Ramos (cell line): ENCODE measurements around the gene DELE1.

Experiments used
- in situ Hi-C: fragments of 300-500 bp; cut with MboI; formaldehyde crosslinking; loops from one replicate; pipeline ENCODE4 v1.14.3; 2022; ENCODE audit warnings: low sequenced_read_pairs; ENCODE audit not compliant: unreplicated experiment

The DELE1 gene, protein sequence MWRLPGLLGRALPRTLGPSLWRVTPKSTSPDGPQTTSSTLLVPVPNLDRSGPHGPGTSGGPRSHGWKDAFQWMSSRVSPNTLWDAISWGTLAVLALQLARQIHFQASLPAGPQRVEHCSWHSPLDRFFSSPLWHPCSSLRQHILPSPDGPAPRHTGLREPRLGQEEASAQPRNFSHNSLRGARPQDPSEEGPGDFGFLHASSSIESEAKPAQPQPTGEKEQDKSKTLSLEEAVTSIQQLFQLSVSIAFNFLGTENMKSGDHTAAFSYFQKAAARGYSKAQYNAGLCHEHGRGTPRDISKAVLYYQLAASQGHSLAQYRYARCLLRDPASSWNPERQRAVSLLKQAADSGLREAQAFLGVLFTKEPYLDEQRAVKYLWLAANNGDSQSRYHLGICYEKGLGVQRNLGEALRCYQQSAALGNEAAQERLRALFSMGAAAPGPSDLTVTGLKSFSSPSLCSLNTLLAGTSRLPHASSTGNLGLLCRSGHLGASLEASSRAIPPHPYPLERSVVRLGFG

GRCh38 chr5:141923448-141924313 lies at the start of gene DELE1:
DELE1 (plus strand) TSS chr5:141923871; CDS start chr5:141923942, 71 bp downstream.
- in situ Hi-C loops, result no loop called here

DNA sequence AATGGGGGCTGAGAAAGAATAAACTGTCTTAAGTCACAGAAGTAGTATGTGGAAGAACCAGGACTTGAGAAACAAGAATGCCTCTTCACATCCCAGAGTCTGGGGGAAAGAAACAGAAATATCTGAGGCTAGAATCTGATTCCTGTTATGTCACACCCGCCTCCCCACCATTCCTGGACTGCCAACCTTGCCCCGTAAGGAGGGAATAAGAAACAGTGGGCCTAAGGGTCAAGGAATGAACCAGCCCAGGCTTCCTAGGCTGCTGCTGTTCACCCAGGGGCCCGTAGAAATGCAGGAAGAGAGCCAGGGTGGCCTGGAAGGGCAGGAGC lies 49.8 kb upstream of the DELE1 start:
- in situ Hi-C loops, result no loop called here

- in situ Hi-C loops, result no loop called here
Observed at GRCh38 chr5:141874262-141874964, 49.3 kb upstream of the DELE1 start.

DNA sequence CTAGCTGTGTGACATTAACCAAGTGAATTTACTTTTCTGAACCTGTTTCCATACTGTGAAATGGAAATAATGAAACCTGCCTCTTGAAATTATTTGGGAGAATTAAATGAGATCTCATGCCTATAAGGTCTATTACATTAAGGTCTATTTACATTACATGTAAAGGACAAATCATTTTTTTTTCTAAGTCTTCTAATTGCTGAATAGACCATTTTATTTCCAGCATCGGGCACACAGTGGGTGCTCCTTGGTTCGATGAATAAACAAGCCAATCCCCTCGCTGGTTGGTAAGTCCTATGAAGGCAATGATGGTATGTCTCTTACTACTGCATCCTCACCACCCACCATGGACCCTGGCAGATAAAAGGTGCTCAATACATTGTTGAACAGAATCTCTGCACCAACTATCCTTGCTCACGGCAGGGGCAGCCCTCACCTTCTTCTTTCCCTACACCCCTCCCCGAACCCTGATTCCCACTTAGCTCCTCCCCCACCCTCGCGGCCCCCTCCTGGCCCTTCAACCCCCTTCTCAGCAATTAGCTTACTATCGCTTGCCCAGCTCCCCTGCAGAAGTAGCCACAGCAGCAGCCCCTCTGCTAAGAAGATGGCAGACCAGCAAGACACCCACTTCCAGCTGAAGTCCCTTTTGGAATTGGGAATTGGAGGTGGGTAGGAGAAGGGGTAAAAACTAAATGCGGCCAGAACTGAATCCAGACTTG lies 48.5 kb upstream of the DELE1 start:
- in situ Hi-C loops, result no loop called here

DNA sequence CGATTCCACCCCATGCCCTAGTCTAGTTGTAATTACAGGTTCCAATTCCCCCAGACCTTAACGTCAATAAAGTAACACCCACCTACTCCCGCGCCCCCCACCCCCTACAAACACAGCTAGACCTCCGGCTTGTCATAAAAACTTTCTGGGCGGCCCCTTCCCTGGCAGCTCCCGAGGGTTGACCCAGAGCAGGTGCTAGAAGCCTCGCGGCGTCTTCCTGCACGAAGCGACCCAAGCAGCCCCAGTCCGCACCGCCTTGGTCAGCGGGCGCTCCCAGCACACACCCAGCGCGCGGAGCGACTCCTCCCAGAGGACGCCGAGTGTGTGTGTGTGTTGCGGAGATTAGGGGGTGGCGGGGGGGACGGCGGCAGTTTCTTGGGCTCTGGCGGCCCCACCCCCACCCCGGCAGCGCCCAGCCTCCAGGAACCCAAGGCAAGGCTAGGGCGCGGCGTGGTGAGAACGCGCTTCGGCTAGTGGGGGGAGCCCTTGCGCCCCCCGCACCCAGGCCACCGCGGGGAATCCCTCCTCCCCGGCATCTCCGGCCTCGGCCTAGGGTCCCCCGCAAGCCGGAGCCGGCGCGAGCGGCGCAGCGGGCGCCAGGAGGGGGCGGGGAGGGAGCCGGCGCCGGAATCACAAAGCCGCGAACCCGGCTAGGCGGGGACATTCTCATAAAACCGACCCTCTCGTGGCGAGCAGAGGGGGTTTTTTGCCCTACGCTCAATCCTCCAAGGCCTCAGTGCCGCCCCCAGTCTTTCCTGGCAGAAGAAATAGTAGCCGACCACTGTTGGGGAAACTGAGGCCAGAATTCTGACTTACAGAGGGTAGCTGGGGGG lies 47.7 kb upstream of the DELE1 start:
- in situ Hi-C loops, result no loop called here

DNA sequence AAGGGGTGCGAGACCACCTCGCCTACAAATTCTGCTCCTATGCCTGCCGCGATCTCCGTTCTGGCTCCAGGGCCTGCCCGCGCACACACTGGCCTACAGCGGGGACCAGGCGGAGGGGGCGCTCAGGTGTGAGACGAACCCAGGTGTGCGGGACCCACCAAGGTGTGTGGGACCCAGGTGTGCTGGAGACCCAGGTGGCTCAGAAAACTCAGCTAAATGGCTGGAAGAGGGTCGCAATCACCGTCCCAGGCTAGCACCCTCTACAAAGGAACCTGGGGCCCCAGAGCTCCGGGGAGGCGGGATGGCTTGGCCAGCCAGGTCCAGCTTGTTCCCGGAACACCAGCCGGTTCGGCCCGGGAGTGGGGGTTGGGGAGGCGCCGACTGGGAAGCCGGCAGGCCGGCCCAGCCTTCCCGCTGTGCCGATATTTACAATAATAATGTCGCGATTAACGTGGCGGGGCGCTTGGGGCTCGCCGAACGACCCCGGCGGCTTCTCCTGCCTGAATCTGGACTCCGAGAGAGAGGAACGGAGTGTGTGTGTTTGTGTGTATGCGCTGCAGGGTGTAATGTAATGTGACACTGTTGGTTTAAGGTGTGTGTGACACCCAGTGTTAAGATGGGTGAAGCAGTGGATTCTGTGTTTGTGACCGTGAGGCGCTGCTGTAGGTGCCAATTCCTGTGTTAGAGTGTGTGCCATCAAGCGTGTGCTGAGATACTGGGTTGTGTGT lies 46.9 kb upstream of the DELE1 start:
- in situ Hi-C loops, result no loop called here

- in situ Hi-C loops, result no loop called here
Observed at GRCh38 chr5:141877356-141878185, 46.1 kb upstream of the DELE1 start.

DNA sequence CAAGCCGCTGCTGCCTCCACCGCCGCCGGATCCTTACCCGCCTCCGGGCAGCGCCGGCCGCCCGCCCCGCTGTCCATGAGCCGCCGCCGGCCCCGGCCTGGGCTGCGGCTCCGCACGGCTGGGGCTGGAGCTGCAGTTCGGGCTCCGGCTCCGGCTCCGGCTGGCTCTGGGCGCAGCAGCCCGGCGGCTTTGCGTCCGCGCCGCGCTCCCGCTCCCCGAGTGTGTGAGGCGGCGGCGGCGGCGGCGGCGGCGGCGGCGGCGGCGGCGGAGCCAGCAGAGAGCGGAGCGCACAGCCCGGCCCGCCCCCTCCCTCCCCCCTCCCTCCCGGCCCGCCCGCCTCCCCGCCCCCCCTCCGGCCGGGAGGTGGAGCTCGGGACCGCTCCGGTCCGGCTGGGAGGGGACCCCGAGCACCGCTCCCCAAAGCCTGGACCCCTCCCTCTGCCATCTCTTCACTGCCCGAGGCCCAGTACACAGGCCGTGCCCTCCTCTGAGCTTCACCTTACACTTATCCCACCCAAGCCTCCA lies 45.4 kb upstream of the DELE1 start, which contains the start of gene PCDH1:
PCDH1 (minus strand) TSS at position 225 of the 525 bp plus-strand sequence; CDS start at position 77, 148 bp downstream.
- in situ Hi-C loops, result no loop called here

GRCh38 chr5:141878711-141879425 lies 44.8 kb upstream of the DELE1 start:
- in situ Hi-C loops, result no loop called here

DNA sequence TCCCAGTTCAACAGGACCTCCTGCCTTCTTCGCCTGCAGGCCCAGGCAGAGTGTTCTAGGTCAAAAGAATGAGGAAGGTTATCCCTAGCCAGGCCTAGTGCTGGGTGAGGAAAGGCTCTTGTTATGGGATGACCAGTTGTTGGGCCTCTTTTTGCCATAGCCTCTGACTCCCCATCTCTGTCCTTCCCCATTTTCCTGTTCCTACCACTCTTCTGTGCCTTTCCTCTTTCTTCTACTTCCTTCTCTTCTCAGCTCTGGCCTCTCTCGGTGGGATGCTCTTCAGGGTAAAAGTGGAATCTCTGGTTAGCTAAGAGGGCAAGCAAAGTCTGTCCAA lies 44.3 kb upstream of the DELE1 start:
- in situ Hi-C loops, result no loop called here

DNA sequence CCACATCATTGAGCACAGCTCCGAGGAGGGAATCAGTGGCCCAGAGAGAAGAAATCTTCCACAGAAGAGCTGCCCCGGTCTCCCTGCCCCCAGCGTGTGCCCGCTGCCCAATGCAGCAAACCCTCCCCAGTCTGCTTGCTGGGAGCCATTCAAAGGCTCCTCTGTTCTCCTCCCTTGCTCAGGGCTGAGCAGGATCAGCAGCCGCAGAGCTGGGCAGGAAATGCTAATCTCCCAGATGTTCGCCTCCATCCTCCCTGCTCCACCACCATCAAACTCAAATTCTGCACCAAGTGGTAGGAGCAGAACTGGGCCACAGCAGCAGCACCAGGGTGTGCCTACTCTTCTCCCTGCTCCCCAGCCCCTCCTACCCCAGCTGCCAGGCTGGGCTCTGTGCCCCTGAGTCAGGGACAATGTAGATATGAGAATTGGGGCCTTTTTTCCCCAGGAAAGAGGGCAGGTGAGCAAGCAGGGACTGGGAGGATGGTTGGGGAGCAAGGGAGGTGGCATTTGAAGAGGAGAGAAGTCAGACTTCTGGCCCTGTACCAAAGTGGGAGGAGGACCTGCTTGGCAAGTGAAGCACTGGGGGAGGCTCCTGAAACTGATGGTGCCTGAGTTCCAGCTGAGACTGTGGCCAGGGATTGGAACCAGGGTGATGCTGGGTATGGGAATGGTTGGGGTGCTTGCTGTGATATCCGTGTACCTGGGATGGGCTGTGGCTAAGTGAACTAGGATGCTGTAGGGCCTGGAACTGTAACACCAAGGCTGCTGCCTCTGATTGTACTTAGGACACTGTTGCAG lies 43.5 kb upstream of the DELE1 start:
- in situ Hi-C loops, result loop anchor here (5.0 kb wide), 1 partner anchor 188 kb away; no protein-coding TSS in a partner anchor

DNA sequence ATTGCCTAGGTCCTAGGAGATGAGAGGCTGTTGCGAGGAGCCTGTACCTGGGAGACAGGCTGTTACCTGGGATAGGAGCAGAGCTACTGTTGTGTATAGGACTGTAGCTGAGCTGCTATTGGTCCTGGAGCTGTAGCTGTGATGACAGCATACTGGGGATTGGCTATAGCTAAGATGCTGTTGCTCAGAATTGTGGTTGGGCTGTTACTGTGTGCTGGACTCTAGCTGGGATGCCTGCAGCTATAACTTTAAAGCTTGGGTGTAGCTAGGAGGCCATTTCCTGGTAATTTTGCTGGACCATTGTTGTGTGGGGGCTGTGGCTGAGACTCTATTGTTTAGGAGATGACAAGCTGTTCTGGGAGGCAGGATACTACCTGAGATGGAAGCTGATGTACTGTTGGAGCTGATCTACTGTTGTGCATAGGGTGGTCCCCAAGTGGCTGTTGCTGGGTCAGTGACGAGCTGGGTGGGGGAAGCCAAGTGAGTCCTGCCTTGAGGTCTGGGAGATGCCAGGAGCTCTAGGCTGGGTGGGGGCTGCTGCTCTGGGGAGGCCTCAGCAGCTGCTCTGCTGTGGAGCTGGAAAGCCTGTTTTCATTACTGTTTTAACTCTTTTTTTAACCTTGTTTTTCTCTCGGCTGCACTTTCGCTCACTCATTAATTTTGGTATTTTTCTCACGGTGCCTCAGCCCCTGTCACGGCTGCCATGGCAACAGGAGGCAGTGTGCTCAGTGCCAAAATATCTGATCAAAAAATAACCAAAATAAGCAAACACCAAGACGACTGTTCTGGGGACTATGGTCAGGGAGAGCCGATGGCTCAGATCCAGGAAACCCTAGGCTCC lies 42.5 kb upstream of the DELE1 start:
- in situ Hi-C loops, result loop anchor here (5.0 kb wide), 1 partner anchor 189 kb away; no protein-coding TSS in a partner anchor

DNA sequence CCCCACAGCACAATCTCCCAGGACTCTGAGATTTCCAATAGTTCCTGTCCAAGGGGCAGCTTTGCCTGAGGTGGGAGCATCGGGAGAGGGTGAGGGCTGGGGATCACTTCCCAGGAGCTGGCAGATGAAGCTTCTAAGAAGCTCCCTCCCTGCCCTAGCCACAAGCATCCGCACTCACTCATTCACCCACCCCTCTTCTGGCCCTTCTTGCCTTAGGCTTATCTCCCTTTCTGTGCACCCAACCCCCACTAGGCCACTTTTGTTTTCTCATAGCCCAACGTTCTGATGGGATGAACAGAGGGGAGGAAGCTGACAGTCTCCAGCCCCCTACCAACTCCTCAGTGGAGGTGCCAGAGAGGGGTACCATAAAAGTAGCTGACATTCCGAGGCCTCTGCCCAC lies 41.8 kb upstream of the DELE1 start:
- in situ Hi-C loops, result loop anchor here (5.0 kb wide), 1 partner anchor 190 kb away; no protein-coding TSS in a partner anchor

- in situ Hi-C loops, result loop anchor here (5.0 kb wide), 1 partner anchor 190 kb away; no protein-coding TSS in a partner anchor
Observed at GRCh38 chr5:141882594-141883183, 41.0 kb upstream of the DELE1 start.
